Putamen (tissue), 1 donor: Measurements from ENCODE around the gene SH2D3C.
"Not testable (repeated sequence)": the region's sequence is repeated elsewhere in the genome, so short reads cannot be mapped to it uniquely, and the experiment has no call there.

Experiments
- DNase-seq: peaks from one replicate; pipeline ENCODE4 v3.0.0-alpha.2; 2016; ENCODE audit warnings: low spot score

The SH2D3C gene

GRCh38 chr9:127767410-127767809, 11.1 kb downstream of the SH2D3C start:
- no peak for DNase-seq

GRCh38 chr9:127765418-127765817, 13.0 kb downstream of the SH2D3C start:
- no peak for DNase-seq

GRCh38 chr9:127763918-127764384, 14.5 kb downstream of the SH2D3C start:
- DNase-seq: no peak

- DNase-seq: no peak
These were observed 16.3 kb downstream of the SH2D3C start for GRCh38 chr9:127762111-127762676.

- no peak for DNase-seq
These were observed 16.9 kb downstream of the SH2D3C start for GRCh38 chr9:127761491-127761956.

- DNase-seq: no peak
These were observed 17.4 kb downstream of the SH2D3C start for GRCh38 chr9:127761061-127761460.

- no peak for DNase-seq
These were observed 19.6 kb downstream of the SH2D3C start for GRCh38 chr9:127758843-127759242.

GRCh38 chr9:127756776-127757175, 21.7 kb downstream of the SH2D3C start:
- not testable (repeated sequence) for DNase-seq

GRCh38 chr9:127756233-127756632, 22.2 kb downstream of the SH2D3C start:
- no peak for DNase-seq

GRCh38 chr9:127755061-127756060, 23.1 kb downstream of the SH2D3C start:
- DNase-seq: no peak

GRCh38 chr9:127754099-127755060, 24.1 kb downstream of the SH2D3C start:
- no peak for DNase-seq

- DNase-seq: no peak
These were observed 24.8 kb downstream of the SH2D3C start for GRCh38 chr9:127753622-127754021.

GRCh38 chr9:127753148-127753547, 25.3 kb downstream of the SH2D3C start:
- DNase-seq: no peak

GRCh38 chr9:127751269-127752054, 27.0 kb downstream of the SH2D3C start:
- DNase-seq: no peak

GRCh38 chr9:127749090-127749787, 29.2 kb downstream of the SH2D3C start:
- DNase-seq: no peak

- DNase-seq: no peak
These were observed 31.4 kb downstream of the SH2D3C start for GRCh38 chr9:127746959-127747569.

- no peak for DNase-seq
These were observed 33.9 kb downstream of the SH2D3C start for GRCh38 chr9:127744398-127745110.

- DNase-seq: no peak
These were observed 35.9 kb downstream of the SH2D3C start for GRCh38 chr9:127742435-127743088.
